Measurements from ENCODE around the gene NLRP9. TPM values are rescaled to one million over a fixed set of nuclear protein-coding genes. Genes with fewer than 3 reads are reported as not detected.
A peak's percentile ranks its signal among the peaks of the same experiment; 100 is the strongest.

NLRP9 gene
- total and polyA plus RNA-seq, 2 of the 13 experiments (the other 11 are each of a cell fraction or from before 2014, with no cell fraction given): not detected

DNA sequence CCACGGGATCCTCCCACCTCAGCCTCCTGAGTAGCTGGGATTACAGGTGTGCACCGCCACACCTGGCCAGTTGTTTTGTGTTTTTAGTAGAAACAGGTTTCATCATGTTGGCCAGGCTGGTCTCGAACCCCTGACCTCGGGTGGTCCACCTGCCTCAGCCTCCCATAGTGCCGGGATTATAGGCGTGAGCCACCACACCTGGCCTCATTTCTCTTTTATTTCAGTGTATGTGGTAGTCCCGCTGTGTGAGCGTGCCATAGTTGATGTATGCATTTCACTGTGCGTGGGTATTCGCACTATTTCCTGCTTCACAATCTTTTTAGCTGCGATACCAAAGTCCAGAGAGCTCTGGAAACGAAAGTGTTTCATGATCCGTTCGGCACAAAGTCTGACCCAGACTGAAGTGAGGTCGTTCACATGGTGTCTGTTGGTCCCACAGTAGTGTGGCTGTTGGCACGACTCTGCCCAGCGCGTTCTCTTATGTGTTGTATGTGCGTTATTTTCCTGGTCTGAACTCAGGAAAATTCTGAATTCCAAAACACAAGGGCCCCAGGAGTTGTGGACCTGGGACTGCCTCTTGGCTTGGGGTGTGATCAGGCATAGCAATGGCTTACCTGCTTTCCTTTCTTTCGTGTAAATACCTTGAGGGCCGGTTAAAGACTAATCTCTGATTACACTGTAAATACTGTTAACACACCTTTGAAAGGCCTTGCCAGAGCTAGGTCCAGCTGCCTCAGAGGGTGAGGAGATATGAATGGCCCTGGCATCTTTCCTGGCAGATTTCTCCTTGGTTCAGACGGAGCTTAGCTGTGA, 54.5 kb downstream of the NLRP9 start (continued):
- TF ChIP-seq SATB2 (CRISPR knock-in tag; IDR thresholded peaks at IDR 0.05) (no peak), ZNF510 (CRISPR knock-in tag; IDR thresholded peaks at IDR 0.05; ENCODE audit: low read depth) (0 out of 2 replicates have a peak, but pooled peaks have one; percentile 42), EED (CRISPR knock-in tag; IDR thresholded peaks at IDR 0.05) (no peak), CBFB (CRISPR knock-in tag; IDR thresholded peaks at IDR 0.05) (no peak), DMAP1 (CRISPR knock-in tag; IDR thresholded peaks at IDR 0.05) (peak; percentile 66; the same call in 1 of the 2 replicates), SOX5 (CRISPR knock-in tag; IDR thresholded peaks at IDR 0.05; ENCODE audit: borderline replicate concordance) (peak; percentile 63; the same call in 1 of the 2 replicates), KMT2A (CRISPR knock-in tag; IDR thresholded peaks at IDR 0.05) (peak; percentile 65), ZNF468 (CRISPR knock-in tag; IDR thresholded peaks at IDR 0.05) (no peak), ZNF781 (CRISPR knock-in tag; IDR thresholded peaks at IDR 0.05; ENCODE audit: borderline replicate concordance, not compliant biosample characterization) (no peak), ISX (CRISPR knock-in tag; conservative IDR thresholded peaks at IDR 0.05) (no peak; the same call in 1 of the 2 replicates)
- TF ChIP-seq, protein P1, sequence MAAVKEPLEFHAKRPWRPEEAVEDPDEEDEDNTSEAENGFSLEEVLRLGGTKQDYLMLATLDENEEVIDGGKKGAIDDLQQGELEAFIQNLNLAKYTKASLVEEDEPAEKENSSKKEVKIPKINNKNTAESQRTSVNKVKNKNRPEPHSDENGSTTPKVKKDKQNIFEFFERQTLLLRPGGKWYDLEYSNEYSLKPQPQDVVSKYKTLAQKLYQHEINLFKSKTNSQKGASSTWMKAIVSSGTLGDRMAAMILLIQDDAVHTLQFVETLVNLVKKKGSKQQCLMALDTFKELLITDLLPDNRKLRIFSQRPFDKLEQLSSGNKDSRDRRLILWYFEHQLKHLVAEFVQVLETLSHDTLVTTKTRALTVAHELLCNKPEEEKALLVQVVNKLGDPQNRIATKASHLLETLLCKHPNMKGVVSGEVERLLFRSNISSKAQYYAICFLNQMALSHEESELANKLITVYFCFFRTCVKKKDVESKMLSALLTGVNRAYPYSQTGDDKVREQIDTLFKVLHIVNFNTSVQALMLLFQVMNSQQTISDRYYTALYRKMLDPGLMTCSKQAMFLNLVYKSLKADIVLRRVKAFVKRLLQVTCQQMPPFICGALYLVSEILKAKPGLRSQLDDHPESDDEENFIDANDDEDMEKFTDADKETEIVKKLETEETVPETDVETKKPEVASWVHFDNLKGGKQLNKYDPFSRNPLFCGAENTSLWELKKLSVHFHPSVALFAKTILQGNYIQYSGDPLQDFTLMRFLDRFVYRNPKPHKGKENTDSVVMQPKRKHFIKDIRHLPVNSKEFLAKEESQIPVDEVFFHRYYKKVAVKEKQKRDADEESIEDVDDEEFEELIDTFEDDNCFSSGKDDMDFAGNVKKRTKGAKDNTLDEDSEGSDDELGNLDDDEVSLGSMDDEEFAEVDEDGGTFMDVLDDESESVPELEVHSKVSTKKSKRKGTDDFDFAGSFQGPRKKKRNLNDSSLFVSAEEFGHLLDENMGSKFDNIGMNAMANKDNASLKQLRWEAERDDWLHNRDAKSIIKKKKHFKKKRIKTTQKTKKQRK (IDR thresholded peaks at IDR 0.05; ENCODE audit: low read length): no peak
- TF ChIP-seq, protein P2, sequence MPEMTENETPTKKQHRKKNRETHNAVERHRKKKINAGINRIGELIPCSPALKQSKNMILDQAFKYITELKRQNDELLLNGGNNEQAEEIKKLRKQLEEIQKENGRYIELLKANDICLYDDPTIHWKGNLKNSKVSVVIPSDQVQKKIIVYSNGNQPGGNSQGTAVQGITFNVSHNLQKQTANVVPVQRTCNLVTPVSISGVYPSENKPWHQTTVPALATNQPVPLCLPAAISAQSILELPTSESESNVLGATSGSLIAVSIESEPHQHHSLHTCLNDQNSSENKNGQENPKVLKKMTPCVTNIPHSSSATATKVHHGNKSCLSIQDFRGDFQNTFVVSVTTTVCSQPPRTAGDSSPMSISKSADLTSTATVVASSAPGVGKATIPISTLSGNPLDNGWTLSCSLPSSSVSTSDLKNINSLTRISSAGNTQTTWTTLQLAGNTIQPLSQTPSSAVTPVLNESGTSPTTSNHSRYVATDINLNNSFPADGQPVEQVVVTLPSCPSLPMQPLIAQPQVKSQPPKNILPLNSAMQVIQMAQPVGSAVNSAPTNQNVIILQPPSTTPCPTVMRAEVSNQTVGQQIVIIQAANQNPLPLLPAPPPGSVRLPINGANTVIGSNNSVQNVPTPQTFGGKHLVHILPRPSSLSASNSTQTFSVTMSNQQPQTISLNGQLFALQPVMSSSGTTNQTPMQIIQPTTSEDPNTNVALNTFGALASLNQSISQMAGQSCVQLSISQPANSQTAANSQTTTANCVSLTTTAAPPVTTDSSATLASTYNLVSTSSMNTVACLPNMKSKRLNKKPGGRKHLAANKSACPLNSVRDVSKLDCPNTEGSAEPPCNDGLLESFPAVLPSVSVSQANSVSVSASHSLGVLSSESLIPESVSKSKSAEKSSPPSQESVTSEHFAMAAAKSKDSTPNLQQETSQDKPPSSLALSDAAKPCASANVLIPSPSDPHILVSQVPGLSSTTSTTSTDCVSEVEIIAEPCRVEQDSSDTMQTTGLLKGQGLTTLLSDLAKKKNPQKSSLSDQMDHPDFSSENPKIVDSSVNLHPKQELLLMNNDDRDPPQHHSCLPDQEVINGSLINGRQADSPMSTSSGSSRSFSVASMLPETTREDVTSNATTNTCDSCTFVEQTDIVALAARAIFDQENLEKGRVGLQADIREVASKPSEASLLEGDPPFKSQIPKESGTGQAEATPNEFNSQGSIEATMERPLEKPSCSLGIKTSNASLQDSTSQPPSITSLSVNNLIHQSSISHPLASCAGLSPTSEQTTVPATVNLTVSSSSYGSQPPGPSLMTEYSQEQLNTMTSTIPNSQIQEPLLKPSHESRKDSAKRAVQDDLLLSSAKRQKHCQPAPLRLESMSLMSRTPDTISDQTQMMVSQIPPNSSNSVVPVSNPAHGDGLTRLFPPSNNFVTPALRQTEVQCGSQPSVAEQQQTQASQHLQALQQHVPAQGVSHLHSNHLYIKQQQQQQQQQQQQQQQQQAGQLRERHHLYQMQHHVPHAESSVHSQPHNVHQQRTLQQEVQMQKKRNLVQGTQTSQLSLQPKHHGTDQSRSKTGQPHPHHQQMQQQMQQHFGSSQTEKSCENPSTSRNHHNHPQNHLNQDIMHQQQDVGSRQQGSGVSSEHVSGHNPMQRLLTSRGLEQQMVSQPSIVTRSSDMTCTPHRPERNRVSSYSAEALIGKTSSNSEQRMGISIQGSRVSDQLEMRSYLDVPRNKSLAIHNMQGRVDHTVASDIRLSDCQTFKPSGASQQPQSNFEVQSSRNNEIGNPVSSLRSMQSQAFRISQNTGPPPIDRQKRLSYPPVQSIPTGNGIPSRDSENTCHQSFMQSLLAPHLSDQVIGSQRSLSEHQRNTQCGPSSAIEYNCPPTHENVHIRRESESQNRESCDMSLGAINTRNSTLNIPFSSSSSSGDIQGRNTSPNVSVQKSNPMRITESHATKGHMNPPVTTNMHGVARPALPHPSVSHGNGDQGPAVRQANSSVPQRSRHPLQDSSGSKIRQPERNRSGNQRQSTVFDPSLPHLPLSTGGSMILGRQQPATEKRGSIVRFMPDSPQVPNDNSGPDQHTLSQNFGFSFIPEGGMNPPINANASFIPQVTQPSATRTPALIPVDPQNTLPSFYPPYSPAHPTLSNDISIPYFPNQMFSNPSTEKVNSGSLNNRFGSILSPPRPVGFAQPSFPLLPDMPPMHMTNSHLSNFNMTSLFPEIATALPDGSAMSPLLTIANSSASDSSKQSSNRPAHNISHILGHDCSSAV (CRISPR knock-in tag; IDR thresholded peaks at IDR 0.05; ENCODE audit: borderline replicate concordance): no peak
